Gastrocnemius medialis (tissue), 4 donors: Measurements from ENCODE around the gene LATS2.

Experiments used
- CTCF ChIP-seq, 5 experiments: fragments of 450-650 bp in 3 of 5; fragments of 200-600 bp in 2 of 5; sonication (generic) in 2 of 5; IDR thresholded peaks in 4 of 5; conservative IDR thresholded peaks in 1 of 5; 1 replicate in 4 of 5; 2 replicates in 1 of 5; pipeline ENCODE4 v1.5.1; 2016 to 2019; ENCODE audit warnings: antibody characterized with exemption in 5 of 5, mild to moderate bottlenecking in 3 of 5, moderate library complexity in 3 of 5
- POLR2A ChIP-seq, 2 donors: fragments of 450-650 bp; IDR thresholded peaks; one replicate each; pipeline ENCODE4 v1.6.1; 2017; ENCODE audit warnings: antibody characterized with exemption in 2 of 2, mild to moderate bottlenecking in 2 of 2, moderate library complexity in 2 of 2

GRCh38 chr13:20940083-20940482 is 121.3 kb downstream of the LATS2 start:
- no peak for TF ChIP-seq POLR2A (IDR thresholded peaks at IDR 0.05)
- no peak for TF ChIP-seq CTCF (IDR thresholded peaks at IDR 0.05 in 4 of 5, conservative IDR thresholded peaks at IDR 0.05 in 1 of 5)
